Tibial nerve (tissue), 4 donors: ENCODE data around the gene TPRKB.

ENCODE experiments used
- CTCF ChIP-seq, 5 experiments: fragments of 200-600 bp in 3 of 5; fragments of 450-650 bp in 2 of 5; sonication (generic) in 3 of 5; IDR thresholded peaks; one replicate each; pipeline ENCODE4 v1.5.1; 2016 to 2019; ENCODE audit warnings: antibody characterized with exemption in 5 of 5, mild to moderate bottlenecking in 3 of 5, moderate library complexity in 2 of 5
- EP300 ChIP-seq, 2 donors: sonication (generic); formaldehyde crosslinking; IDR thresholded peaks; one replicate each; pipeline ENCODE4 v1.6.1; 2017; ENCODE audit warnings: antibody characterized with exemption in 2 of 2, mild to moderate bottlenecking in 1 of 2
- POLR2A ChIP-seq, 2 donors: fragments of 450-650 bp; IDR thresholded peaks; one replicate each; pipeline ENCODE4 v1.6.1; 2017; ENCODE audit warnings: antibody characterized with exemption in 2 of 2, mild to moderate bottlenecking in 2 of 2, moderate library complexity in 2 of 2

- TF ChIP-seq CTCF (IDR thresholded peaks at IDR 0.05): no peak
- TF ChIP-seq POLR2A (IDR thresholded peaks at IDR 0.05): no peak
- no peak for TF ChIP-seq EP300 (IDR thresholded peaks at IDR 0.05)
Observed at GRCh38 chr2:73730810-73731209, 6.3 kb downstream of the TPRKB start.
